ENCODE data around the gene SEC11A.
A peak's percentile ranks its signal among the peaks of the same experiment; 100 is the strongest.

SEC11A gene

DNA sequence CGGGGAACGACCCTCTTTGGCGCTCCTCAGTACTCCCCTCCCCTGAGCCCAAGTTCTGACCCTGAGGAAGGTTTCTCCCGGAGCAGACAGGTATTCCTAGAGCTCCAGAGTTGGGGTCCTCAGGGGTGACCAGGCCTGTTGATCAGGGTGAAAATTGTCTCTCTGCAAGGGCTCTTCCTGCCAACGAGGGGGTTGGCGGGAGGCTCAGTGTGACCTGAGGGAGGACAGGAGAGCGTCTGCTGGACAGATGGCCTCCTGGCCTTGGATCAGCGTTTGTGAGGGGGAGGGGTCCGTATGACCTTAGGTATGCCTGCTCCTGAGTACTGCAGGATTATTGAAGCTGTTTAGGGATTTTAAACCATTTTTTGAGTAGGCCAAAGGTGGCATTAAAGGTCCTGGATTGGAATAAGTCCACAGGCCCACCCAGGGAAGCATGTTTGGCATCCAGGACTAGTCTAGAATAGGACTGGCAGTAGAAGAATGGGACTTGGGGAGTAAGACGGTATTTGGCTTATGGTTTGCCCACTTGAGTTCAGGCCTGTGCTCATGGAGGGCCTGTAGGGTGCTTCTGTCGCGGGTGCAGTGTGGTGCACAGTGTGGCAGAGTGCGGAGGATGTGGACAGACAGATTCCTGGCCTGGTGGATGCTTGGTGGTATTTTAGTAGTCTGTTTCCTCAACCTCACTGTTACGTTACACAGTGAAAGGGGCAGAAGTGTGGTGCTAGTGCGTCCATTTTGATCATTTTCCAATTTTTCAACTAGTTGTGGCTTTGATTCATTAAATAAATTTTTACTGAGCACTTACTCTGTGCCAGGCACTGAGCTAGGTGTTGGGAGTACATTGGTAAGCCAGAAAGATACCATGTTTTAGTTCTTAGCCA lies 33.4 kb upstream of the SEC11A start:
- TF ChIP-seq, protein P1, sequence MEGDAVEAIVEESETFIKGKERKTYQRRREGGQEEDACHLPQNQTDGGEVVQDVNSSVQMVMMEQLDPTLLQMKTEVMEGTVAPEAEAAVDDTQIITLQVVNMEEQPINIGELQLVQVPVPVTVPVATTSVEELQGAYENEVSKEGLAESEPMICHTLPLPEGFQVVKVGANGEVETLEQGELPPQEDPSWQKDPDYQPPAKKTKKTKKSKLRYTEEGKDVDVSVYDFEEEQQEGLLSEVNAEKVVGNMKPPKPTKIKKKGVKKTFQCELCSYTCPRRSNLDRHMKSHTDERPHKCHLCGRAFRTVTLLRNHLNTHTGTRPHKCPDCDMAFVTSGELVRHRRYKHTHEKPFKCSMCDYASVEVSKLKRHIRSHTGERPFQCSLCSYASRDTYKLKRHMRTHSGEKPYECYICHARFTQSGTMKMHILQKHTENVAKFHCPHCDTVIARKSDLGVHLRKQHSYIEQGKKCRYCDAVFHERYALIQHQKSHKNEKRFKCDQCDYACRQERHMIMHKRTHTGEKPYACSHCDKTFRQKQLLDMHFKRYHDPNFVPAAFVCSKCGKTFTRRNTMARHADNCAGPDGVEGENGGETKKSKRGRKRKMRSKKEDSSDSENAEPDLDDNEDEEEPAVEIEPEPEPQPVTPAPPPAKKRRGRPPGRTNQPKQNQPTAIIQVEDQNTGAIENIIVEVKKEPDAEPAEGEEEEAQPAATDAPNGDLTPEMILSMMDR (IDR thresholded peaks at IDR 0.05; ENCODE audit: insufficient read depth, low read depth, low read length, missing control alignments): peak; percentile 5
- peak; percentile 34 for DNase-seq (ENCODE audit: low read depth)
- peak overlapping the region; percentile 84 for H3K4me3 ChIP-seq (ENCODE audit: low read length)

DNA sequence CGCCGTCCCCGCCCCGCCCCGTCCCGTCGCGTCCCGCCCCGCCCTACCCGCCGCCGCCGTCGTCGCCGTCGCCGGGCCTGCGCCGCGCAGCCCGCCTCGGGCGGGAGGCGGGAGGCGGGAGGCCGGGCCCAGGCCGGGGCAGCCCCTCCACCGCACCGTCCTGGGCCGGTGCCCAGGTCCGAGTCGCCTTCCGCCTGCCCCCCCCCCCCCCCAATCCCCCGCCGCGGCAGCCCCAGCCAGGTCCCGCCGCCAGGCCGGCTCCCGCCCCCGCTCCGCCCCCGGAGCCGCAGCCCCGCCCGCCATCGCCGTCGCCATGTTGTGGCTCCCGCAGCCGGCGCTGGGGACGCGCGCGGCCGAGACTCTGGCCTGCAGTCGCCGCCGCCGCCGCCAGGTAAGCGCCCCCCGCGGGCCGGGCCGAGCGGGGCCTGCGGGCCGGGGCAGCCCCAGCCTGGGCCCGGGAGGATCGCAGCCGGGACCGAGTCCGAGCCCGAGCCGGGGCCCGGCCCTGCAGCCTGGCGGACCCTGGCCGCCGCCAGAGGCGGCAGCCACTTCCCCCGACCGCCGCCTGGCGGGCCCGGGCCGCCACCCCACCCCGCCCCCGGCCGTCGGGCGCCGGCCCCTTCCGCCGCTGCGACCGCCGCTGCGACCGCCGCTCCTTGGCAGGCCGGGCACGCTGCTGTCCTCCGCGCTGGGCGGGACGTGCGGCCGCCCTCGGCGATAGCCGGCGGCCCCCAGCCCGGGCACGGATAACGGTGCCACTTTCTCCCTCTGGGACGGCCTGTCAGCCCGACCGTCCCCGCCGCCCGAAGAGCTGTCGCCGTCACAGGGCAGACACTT lies 32.6 kb upstream of the SEC11A start, which contains the start of gene ZNF592:
TSS of gene ZNF592 (plus strand) at position 319 of the 837 bp plus-strand sequence. CDS start 34,084 bp downstream, outside the sequence.
- peak within 1 kb of the TSS; percentile 84 for H3K4me3 ChIP-seq (ENCODE audit: low read length)
- TF ChIP-seq, protein P1 (IDR thresholded peaks at IDR 0.05; ENCODE audit: insufficient read depth, low read depth, low read length, missing control alignments): no peak
- peak; percentile 77 for DNase-seq (ENCODE audit: low read depth)

DNA sequence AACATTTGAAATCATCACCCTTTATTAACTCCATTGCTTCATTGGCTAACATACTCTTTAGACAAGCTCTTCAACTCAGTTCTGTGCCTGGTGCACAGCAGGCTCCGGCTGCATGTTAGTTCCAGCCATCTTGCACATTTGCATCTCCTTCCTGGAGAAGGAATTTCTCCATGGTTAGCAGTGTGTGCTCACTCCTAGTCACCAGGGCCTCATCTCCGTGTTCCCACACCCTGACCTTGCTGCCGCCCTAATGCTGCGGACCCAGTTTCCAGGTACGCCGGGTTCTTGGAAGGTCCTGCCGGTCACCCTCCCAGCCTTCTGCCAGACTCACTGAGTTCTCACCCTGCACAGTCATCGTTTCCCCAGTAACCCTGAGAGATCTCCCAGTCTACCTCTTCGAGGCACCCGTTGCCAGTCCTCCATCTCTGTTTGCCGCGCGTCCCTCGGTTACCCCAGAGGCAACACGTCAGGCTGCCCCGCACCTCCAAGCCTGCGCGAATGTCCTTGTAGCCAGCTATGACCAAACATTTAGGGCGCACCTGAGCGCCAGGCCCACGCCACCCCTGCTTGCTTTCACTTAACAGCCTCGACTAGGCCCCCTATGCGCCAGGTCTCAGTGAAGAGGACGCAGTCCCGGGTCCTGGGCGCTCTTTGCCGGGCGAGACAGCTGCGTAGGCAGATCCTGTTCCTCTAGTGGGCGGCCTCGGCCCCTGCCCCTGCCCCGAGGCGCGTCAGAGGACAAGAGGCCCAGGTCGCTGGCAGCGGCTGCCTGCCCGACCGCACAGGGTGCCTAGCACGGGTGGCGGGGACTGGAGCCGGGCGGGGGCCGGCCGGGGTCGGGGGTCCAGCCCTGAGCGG lies 31.7 kb upstream of the SEC11A start:
- peak overlapping the region; percentile 63 for H3K4me3 ChIP-seq (ENCODE audit: low read length)
- TF ChIP-seq, protein P1 (IDR thresholded peaks at IDR 0.05; ENCODE audit: insufficient read depth, low read depth, low read length, missing control alignments): no peak
- peak; percentile 73 for DNase-seq (ENCODE audit: low read depth)

DNA sequence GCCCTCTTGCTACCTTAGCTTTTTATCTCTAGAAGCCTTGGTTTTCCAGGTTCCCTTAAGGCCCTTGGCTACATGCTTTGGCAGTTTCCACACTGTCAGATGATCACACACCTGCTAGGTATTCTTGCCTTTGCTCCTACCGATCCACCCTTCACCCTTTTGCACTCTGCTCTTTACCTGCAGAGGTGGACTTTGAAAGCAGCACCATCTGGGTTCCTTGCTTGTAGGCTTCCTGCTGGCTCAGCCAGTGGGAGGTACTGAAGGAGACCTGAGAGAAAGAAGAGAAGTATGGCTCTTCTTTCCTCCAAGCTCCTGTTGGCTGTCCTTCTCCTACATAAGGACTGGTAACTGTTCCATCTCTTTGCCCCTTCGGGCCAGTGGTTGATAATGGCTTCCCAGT lies 25.2 kb upstream of the SEC11A start:
- TF ChIP-seq, protein P1 (IDR thresholded peaks at IDR 0.05; ENCODE audit: insufficient read depth, low read depth, low read length, missing control alignments): no peak

GRCh38 chr15:84740691-84741090 lies 24.8 kb upstream of the SEC11A start:
- DNase-seq (ENCODE audit: low read depth): no peak
- no peak overlapping the region for H3K4me3 ChIP-seq (ENCODE audit: low read length)
- TF ChIP-seq, protein P1 (IDR thresholded peaks at IDR 0.05; ENCODE audit: insufficient read depth, low read depth, low read length, missing control alignments): no peak

More for the DNA sequence above, 25.2 kb upstream of the SEC11A start:
- no peak for DNase-seq (ENCODE audit: low read depth)
- no peak overlapping the region for H3K4me3 ChIP-seq (ENCODE audit: low read length)

DNA sequence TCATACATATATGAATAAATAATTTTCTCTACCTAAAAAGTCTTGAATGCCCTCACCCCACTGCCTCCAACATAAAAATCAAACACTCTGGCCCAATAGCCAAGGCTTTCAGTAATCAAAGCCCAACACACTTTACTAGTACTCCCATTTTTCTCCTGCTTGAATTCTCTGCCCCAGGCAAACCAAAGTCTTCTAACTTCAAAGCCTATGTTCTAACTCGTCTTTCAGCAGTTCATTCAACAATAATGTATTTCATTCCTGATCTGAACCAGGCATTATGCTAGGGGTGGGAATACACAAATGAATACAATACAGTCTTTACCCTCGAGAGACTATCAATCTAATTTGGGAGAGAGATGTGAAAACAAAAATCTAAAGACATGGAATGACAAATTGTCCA lies 21.1 kb upstream of the SEC11A start:
- TF ChIP-seq, protein P1 (IDR thresholded peaks at IDR 0.05; ENCODE audit: insufficient read depth, low read depth, low read length, missing control alignments): no peak
- DNase-seq (ENCODE audit: low read depth): no peak
- H3K4me3 ChIP-seq (ENCODE audit: low read length): no peak overlapping the region

Data from epithelial cell of esophagus (primary cell).